GM20000 (cell line): Measurements from ENCODE around the gene CCL15.

Experiments used
- DNase-seq: peaks from one replicate; pipeline ENCODE4 v3.0.0; 2012; ENCODE audit warnings: low spot score
- TF ChIP-seq, protein P1 (sequence below): IDR thresholded peaks from 2 replicates; pipeline ENCODE4 v1.5.1; 2012; ENCODE audit warnings: mild to moderate bottlenecking, control low read depth; ENCODE audit errors: extremely low read depth, missing control alignments

CCL15 gene

GRCh38 chr17:35991075-35991474 is 10.3 kb downstream of the CCL15 start:
- no peak for DNase-seq
- TF ChIP-seq, protein P1, sequence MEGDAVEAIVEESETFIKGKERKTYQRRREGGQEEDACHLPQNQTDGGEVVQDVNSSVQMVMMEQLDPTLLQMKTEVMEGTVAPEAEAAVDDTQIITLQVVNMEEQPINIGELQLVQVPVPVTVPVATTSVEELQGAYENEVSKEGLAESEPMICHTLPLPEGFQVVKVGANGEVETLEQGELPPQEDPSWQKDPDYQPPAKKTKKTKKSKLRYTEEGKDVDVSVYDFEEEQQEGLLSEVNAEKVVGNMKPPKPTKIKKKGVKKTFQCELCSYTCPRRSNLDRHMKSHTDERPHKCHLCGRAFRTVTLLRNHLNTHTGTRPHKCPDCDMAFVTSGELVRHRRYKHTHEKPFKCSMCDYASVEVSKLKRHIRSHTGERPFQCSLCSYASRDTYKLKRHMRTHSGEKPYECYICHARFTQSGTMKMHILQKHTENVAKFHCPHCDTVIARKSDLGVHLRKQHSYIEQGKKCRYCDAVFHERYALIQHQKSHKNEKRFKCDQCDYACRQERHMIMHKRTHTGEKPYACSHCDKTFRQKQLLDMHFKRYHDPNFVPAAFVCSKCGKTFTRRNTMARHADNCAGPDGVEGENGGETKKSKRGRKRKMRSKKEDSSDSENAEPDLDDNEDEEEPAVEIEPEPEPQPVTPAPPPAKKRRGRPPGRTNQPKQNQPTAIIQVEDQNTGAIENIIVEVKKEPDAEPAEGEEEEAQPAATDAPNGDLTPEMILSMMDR, result no peak

DNA sequence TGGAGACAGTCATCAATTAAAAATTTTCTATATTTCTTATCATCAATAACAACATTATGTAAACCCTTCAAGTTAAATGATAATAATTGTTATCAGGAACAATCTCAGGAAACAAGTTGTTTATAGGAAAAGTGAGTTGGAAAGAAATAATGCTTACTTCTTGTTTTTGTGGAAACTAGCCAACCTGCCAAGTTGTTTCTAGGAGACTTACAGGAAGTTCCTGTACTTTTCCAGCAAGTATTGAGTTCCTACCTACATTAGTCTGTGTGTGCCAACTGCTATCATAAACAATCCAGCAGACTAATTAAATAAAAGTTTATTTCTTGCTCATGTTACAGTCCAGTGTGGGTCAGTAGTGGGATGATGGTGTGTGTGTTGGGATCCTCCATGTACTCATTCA is 13.2 kb downstream of the CCL15 start:
- DNase-seq, result no peak
- TF ChIP-seq, protein P1, result no peak

- DNase-seq, result no peak
- TF ChIP-seq, protein P1, result no peak
Observed at GRCh38 chr17:35986643-35987042, 14.7 kb downstream of the CCL15 start, which contains the start of gene CCL14. CCL14 (minus strand) TSS chr17:35986729; CDS start chr17:35986649, 80 bp downstream.

DNA sequence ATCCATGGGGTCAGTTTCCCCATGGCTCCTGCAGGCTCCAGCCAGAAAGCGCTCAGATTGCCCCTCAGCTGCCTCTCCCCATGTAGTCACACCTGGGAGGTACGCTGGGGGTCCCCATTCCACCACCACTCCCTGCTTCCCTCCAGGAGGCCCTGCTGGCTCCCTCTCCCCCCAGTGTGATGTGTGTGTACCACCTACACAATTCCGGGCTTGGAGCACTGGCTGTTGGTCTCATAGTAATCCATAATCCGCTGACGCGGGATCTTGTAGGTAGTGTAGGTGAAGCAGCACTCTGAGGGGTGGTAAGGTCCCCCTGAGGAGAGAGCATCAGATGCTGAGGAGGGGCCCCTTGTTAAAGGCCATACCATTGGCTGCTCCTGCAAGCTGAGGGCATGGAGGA is 17.2 kb downstream of the CCL15 start:
- DNase-seq, result no peak
- TF ChIP-seq, protein P1, result no peak

DNA sequence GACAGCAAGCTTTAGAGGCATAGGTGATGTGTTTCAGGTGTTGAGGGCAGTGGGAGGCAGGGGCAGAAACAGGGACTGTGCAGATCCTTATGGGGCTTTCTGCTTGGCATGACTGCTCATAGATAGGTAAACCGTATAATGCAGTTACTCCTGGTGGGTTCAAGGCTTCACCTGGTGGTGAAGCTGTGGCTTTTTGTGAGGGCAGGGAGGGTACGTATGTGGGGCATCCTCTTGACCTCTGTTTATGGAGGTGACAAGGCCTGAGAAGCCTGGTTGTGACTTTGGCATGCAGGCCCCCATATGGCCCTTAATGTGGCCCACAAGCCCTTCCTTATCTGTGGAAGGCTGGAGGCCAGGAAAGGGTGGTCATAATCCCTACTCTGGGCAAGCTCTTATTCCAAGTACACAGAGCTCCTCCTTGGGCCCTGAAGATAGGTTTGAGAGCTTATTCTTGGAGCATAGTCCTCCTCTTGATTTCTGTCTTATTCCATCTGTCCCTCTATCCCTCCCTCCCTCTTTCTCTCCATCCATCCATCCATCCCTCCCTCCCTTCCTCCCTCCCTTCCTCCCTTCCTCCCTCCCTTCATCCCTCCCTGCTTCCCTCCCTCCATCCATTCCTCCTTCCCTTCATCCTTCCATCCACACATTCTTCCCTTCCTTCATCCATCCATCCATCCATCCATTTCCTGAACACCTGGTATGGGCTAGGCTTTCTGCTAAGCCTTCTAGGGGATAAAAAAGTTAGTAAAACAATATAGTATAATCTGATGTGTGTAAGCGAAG is 18.8 kb downstream of the CCL15 start:
- TF ChIP-seq, protein P1, result no peak
- DNase-seq, result no peak

DNA sequence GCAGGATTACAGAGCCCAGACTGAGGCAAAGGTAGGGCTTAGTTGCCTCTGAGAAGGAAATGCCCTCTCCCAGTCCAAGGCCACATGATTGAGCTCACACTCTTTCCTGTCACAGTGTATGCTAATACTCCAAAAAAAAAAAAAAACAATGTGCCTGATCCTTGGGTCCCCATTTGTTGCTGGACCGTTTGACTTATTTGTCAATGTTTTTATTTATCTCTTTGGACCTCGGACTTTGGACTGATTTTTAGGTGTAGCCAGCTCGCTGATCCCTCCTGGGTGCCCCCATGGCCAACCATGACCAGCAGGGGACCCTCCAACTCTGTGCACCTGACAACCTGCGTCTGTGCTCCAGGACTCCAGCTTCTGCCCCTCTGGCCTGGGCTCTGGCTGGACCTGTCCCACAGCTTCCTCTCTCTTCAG is 19.4 kb downstream of the CCL15 start:
- no peak for DNase-seq
- TF ChIP-seq, protein P1, result peak; percentile 13

GRCh38 chr17:35981246-35981645 is 20.1 kb downstream of the CCL15 start, which contains the start of gene CCL16:
CCL16 (minus strand) TSS chr17:35981497; CDS start chr17:35981420, 77 bp downstream.
- DNase-seq, result no peak
- TF ChIP-seq, protein P1, result no peak
